ENCODE results near the gene CNNM4.

The CNNM4 gene

DNA sequence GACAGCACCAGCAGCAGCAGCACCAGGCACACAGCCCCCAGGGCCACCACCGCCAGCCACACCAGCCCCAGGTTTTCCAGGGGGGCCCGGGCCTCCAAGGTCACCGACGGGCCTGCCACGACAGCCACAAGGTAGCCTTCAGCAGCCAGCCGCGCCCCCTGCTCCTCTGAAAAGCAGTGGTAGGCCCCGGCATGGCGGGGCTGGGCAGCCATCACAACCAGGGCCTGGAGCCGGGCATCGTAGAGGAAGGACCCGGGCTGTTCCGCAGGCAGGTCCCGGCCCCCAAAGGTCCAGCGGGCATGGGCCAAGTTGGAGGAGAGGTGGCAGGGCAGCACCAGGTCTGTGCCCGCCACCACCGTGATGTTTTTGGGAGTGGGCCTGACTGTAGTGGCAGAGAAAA is 100.4 kb downstream of the CNNM4 start:
- no peak for DNase-seq
